Tibial nerve (tissue), 4 donors: Measurements from ENCODE around the gene SMIM44.

Experiments used
- EP300 ChIP-seq, 2 donors: sonication (generic); formaldehyde crosslinking; IDR thresholded peaks; one replicate each; pipeline ENCODE4 v1.6.1; 2017; ENCODE audit warnings: antibody characterized with exemption in 2 of 2, mild to moderate bottlenecking in 1 of 2
- TF ChIP-seq, protein P1 (sequence below), 5 experiments: fragments of 200-600 bp in 3 of 5; fragments of 450-650 bp in 2 of 5; sonication (generic) in 3 of 5; IDR thresholded peaks; one replicate each; pipeline ENCODE4 v1.5.1; 2016 to 2019; ENCODE audit warnings: antibody characterized with exemption in 5 of 5, mild to moderate bottlenecking in 3 of 5, moderate library complexity in 2 of 5

DNA sequence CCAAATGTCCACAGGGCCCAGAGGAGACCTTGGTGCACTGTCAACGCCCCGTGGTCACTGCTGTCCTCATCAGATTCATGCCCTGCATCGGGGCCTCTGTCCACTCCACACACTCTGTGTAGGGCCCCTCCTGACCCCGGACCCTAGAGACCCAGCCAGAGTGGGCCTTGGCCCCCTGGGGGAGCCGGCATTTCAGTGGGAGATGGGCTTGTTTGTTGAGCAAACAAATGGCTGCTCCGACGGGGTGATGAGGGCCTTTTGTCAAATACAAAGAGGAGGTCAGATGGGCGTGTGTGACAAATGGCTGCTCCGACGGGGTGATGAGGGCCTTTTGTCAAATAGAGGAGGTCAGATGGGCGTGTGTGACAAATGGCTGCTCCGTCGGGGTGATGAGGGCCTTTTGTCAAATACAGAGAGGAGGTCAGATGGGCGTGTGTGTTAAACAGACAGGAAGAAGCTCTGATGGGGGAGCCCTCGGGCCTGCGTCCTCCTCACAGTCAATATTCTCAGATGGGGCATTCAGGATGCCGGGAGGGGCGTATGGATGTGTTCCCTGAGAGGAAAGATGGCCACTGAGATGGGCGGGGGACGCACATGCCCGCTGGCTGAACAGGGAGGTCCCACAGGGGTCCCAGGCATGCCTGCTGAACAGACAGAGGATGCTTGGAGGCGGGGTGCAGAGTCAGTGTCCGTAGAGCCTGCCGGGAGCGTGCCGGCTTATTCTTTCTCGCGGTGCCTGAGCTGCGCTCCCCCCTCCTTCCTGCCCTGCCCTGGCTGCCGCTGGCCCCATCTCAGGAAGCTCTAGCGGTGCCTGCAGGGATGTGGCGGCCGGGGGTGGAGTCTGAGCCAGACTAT is 39.2 kb downstream of the SMIM44 start:
- TF ChIP-seq, protein P1, sequence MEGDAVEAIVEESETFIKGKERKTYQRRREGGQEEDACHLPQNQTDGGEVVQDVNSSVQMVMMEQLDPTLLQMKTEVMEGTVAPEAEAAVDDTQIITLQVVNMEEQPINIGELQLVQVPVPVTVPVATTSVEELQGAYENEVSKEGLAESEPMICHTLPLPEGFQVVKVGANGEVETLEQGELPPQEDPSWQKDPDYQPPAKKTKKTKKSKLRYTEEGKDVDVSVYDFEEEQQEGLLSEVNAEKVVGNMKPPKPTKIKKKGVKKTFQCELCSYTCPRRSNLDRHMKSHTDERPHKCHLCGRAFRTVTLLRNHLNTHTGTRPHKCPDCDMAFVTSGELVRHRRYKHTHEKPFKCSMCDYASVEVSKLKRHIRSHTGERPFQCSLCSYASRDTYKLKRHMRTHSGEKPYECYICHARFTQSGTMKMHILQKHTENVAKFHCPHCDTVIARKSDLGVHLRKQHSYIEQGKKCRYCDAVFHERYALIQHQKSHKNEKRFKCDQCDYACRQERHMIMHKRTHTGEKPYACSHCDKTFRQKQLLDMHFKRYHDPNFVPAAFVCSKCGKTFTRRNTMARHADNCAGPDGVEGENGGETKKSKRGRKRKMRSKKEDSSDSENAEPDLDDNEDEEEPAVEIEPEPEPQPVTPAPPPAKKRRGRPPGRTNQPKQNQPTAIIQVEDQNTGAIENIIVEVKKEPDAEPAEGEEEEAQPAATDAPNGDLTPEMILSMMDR (IDR thresholded peaks at IDR 0.05) = no peak
- no peak for TF ChIP-seq EP300 (IDR thresholded peaks at IDR 0.05)
